Sigmoid colon (tissue), 7 donors: ENCODE data around the gene FBXL20. TPM values are rescaled to one million over a fixed set of nuclear protein-coding genes. Genes with fewer than 3 reads are reported as not detected.

ENCODE experiments used
- DNase-seq: peaks from one replicate; pipeline ENCODE4 v3.0.0-alpha.2; 2019
- H3K27ac ChIP-seq, 4 donors: fragments of 200-600 bp; sonication (generic); one replicate each; pipeline ENCODE4 v1.5.1; 2016 to 2019; ENCODE audit warnings: mild to moderate bottlenecking in 1 of 4
- H3K27me3 ChIP-seq, 3 donors: fragments of 200-600 bp; sonication (generic); one replicate each; pipeline ENCODE4 v1.5.1; 2019; ENCODE audit warnings: mild to moderate bottlenecking in 1 of 3
- H3K36me3 ChIP-seq, 4 donors: fragments of 200-600 bp; sonication (generic); one replicate each; pipeline ENCODE4 v1.5.1; 2016 to 2019
- H3K4me1 ChIP-seq, 4 donors: fragments of 200-600 bp; sonication (generic); one replicate each; pipeline ENCODE4 v1.5.1; 2017 to 2019
- H3K4me3 ChIP-seq, 4 donors: fragments of 200-600 bp; sonication (generic); one replicate each; pipeline ENCODE4 v1.5.1; 2017 to 2019; ENCODE audit warnings: mild to moderate bottlenecking in 2 of 4, moderate library complexity in 1 of 4
- H3K9me3 ChIP-seq, 4 donors: fragments of 200-600 bp in 3 of 4; sonication (generic) in 3 of 4; one replicate each; pipeline versions ENCODE4 v1.5.1 to v1.6.1; 2013 to 2019
- EP300 ChIP-seq, 4 donors: sonication (generic); formaldehyde crosslinking; IDR thresholded peaks; one replicate each; pipeline ENCODE4 v1.6.1; 2017; ENCODE audit warnings: antibody characterized with exemption in 4 of 4
- POLR2A ChIP-seq, 2 donors: fragments of 450-650 bp; IDR thresholded peaks; one replicate each; pipeline ENCODE4 v1.6.1; 2016; ENCODE audit warnings: antibody characterized with exemption in 2 of 2, mild to moderate bottlenecking in 2 of 2, moderate library complexity in 2 of 2
- POLR2AphosphoS5 ChIP-seq, 4 donors: sonication (generic); formaldehyde crosslinking; IDR thresholded peaks; one replicate each; pipeline ENCODE4 v1.6.1; 2017; ENCODE audit warnings: antibody characterized with exemption in 4 of 4
- WGBS, 2 donors: extraction: QIAGEN DNeasy Blood & Tissue Kit; methylation state at CpG; one replicate each; pipeline ENCODE4 v1.1.7; 2013; 5-methylcytosine and 5-hydroxymethylcytosine counted together
- intact Hi-C: fragments of 100-400 bp; cut with DNase I; formaldehyde crosslinking; loops from one replicate; pipeline ENCODE4 v1.15.1; 2023
- polyA plus RNA-seq, 3 donors: library from polyadenylated mRNA; stranded (reverse); fragments of 200-250 nt; gene quantifications; one replicate each; pipeline ENCODE4 v1.2.3, GENCODE V29; 2013
- total RNA-seq, 4 donors: library from RNA; depleted of rRNA; stranded (reverse); fragments of >200 nt; gene quantifications; one replicate each; pipeline ENCODE4 v1.1.0, GENCODE V29; 2016
- TF ChIP-seq, protein P1 (sequence below), 4 experiments: fragments of 450-650 bp in 3 of 4; fragments of 200-600 bp in 1 of 4; IDR thresholded peaks; one replicate each; pipeline ENCODE4 v1.5.1; 2016 to 2019; ENCODE audit warnings: antibody characterized with exemption in 4 of 4, mild to moderate bottlenecking in 3 of 4, moderate library complexity in 2 of 4
- donor health status: healthy with polysubstance abuse.
- donor health status: Bipolar disorder and iron deficiency.
- donor health status: healthy.

FBXL20 gene
- total and polyA plus RNA-seq, 7 donors, result 1.8 to 26.0 (median 17.0) TPM

GRCh38 chr17:39402890-39403605, 1.6 kb upstream of the FBXL20 start:
- H3K27me3 ChIP-seq, result no peaks in the 10 kb centered on the region
- no peak overlapping the region for H3K4me3 ChIP-seq
- 80 to 88% methylated on average over 22 of the region's 22 CpGs for WGBS, 2 donors
- no peak for TF ChIP-seq EP300 (IDR thresholded peaks at IDR 0.05)
- TF ChIP-seq, protein P1, sequence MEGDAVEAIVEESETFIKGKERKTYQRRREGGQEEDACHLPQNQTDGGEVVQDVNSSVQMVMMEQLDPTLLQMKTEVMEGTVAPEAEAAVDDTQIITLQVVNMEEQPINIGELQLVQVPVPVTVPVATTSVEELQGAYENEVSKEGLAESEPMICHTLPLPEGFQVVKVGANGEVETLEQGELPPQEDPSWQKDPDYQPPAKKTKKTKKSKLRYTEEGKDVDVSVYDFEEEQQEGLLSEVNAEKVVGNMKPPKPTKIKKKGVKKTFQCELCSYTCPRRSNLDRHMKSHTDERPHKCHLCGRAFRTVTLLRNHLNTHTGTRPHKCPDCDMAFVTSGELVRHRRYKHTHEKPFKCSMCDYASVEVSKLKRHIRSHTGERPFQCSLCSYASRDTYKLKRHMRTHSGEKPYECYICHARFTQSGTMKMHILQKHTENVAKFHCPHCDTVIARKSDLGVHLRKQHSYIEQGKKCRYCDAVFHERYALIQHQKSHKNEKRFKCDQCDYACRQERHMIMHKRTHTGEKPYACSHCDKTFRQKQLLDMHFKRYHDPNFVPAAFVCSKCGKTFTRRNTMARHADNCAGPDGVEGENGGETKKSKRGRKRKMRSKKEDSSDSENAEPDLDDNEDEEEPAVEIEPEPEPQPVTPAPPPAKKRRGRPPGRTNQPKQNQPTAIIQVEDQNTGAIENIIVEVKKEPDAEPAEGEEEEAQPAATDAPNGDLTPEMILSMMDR (IDR thresholded peaks at IDR 0.05), result no peak
- TF ChIP-seq POLR2A (IDR thresholded peaks at IDR 0.05), result no peak
- TF ChIP-seq POLR2AphosphoS5 (IDR thresholded peaks at IDR 0.05), result no peak
- no peak overlapping the region for H3K27ac ChIP-seq
- DNase-seq, result no peak
- intact Hi-C loops, result loop anchor here (5.0 kb wide), 1 partner anchor 206 kb away; the partner anchor contains the start of gene CACNB1
- no peaks in the 10 kb centered on the region for H3K9me3 ChIP-seq
- peaks cover 0 to 28% (median 0%) of the 10 kb centered on the region in 4 donors for H3K36me3 ChIP-seq
- peaks cover 0 to 30% (median 22%) of the 10 kb centered on the region in 4 donors for H3K4me1 ChIP-seq

DNA sequence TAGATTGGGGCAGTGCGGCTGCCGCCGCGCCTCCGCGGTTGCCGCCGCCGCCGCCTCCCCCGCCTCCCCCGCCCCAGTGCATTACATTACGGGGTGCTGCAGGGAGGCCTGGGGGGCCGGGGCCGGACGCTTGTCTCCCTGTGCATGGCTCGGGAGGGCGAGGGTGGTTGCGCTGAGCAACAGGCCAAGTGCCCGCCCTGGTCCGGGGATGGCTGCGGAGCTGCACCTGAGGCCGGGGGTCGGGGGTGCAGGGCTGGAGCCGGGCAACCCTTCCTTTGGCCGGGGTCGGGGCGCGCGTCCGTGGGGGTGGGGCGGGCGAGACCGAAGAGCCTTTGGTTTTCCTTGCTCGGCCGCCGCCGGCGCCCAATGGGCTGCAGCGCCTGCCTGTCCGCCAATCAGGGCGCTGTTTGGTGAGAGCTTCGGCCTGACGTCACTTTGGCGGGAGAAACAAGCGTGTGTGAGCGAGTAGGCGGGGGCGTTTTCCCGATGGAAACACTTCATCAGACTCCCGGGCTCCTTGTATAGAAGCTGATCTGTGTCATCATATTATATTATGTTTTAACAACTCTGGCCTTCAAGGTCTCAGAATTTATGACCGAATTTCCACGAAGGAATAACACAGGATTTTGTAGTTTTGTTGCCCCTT, 941 bp upstream of the FBXL20 start:
- Histone ChIP-seq H3K36me3 (peaks cover 0 to 21% (median 0%) of the 10 kb centered on the region in 4 donors), H3K27me3 (no peaks in the 10 kb centered on the region), H3K27ac (peak overlapping the region; percentile 90 to 94 (median 91)), H3K4me3 (peak overlapping the region; percentile 78 to 98 (median 94)), H3K4me1 (peaks cover 0 to 30% (median 22%) of the 10 kb centered on the region in 4 donors), H3K9me3 (no peaks in the 10 kb centered on the region)
- no peak for TF ChIP-seq POLR2AphosphoS5 (IDR thresholded peaks at IDR 0.05)
- no peak for TF ChIP-seq POLR2A (IDR thresholded peaks at IDR 0.05)
- TF ChIP-seq EP300 (IDR thresholded peaks at IDR 0.05), result no peak
- TF ChIP-seq, protein P1 (IDR thresholded peaks at IDR 0.05), result no peak
- DNase-seq, result peak; percentile 96
- WGBS, 2 donors, result 1% methylated on average over 53 of the region's 53 CpGs
- intact Hi-C loops, result loop anchor here (5.0 kb wide), 1 partner anchor 205 kb away; the partner anchor contains the start of gene CACNB1

DNA sequence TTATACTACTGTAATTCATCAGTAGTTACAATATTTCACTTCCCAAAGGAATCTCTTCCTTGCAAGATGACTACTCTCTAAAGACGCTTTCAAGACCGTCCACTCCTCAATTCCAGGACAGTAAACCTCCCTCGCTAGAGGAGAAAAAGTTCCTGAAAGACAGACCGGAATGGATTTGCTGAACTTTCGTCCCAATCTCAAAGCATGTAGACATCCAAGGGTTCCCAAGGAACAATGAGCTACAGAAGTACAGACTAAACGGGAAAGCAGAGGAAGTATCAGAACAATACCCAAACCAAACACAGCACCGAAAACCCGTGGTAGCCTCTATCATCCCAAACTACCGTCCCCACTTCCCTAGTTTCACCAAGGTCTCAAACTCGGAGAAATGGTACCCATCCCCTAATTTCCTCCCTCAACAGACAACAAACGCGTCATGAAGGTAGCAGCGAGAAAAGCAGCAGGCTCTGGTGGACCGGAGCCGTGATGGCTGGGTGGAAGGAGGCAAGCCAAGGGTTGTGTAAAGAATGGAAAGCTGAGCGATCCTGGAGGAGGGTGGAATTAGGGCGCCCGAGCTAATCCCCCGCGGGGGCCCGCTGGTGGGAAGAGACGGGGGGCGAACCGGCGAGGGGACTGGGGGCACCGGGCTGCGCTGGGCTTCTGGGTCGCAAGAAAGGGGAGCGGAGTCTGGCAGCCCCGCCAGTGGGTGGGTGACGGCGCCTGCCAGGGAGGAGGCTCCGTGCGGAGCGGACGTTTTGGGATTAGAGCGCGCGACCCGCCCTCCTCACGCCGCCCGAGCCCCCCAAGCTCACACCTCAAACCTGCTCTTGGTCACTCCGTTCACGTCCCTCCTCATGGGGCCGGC, 647 bp downstream of the FBXL20 start:
- peak; percentile 65 for DNase-seq
- Histone ChIP-seq H3K4me3 (peak overlapping the region; percentile 78 to 98 (median 94)), H3K9me3 (no peaks in the 10 kb centered on the region), H3K27me3 (no peaks in the 10 kb centered on the region), H3K4me1 (peaks cover 0 to 30% (median 22%) of the 10 kb centered on the region in 4 donors), H3K36me3 (peaks cover 0 to 9% (median 0%) of the 10 kb centered on the region in 4 donors), H3K27ac (peak overlapping the region; percentile 90 to 94 (median 91))
- 1% methylated on average over 46 of the region's 46 CpGs for WGBS, 2 donors
- intact Hi-C loops, result loop anchor here (2.0 to 5.0 kb wide), 2 partner anchors 60 to 203 kb away; partner anchors contain the start of genes CACNB1 and CDK12
- TF ChIP-seq, protein P1 (IDR thresholded peaks at IDR 0.05), result no peak
- TF ChIP-seq POLR2AphosphoS5 (IDR thresholded peaks at IDR 0.05), result no peak
- TF ChIP-seq EP300 (IDR thresholded peaks at IDR 0.05), result no peak
- TF ChIP-seq POLR2A (IDR thresholded peaks at IDR 0.05), result no peak

DNA sequence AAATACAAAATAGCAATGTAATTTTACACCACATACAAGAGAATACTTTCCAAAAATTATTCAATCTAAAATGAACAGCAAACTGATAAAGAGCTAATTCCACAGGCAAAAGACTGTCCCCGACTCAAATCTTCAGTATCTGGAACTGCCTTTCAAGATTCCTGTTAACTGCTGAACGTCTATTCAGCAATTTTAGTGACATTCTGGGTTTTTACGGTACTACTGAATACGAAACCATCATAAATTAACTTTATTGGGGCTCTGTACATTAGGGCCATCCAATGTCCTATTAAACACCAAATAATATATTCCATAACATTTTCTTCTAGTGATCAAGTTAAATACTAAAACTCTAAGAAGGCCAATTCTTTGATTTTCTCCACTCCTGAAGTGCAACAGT, 1.6 kb downstream of the FBXL20 start:
- no peak for TF ChIP-seq POLR2AphosphoS5 (IDR thresholded peaks at IDR 0.05)
- TF ChIP-seq, protein P1 (IDR thresholded peaks at IDR 0.05), result no peak
- WGBS, 2 donors, result 21 to 52% methylated on average over 4 of the region's 4 CpGs
- peak overlapping the region in 2 of 4 donors; percentile 91 to 94 for H3K27ac ChIP-seq

More for the DNA sequence above, 1.6 kb downstream of the FBXL20 start:
- H3K4me3 ChIP-seq, result peak overlapping the region in 3 of 4 donors; percentile 91 to 98 (median 97)
- intact Hi-C loops, result loop anchor here (2.0 to 5.0 kb wide), 2 partner anchors 61 to 202 kb away; partner anchors contain the start of genes CACNB1 and CDK12
- H3K9me3 ChIP-seq, result no peaks in the 10 kb centered on the region
- DNase-seq, result no peak
- H3K4me1 ChIP-seq, result peaks cover 0 to 30% (median 22%) of the 10 kb centered on the region in 4 donors
- no peaks in the 10 kb centered on the region for H3K27me3 ChIP-seq
- no peaks in the 10 kb centered on the region for H3K36me3 ChIP-seq
